ENCODE measurements around the gene COL6A2. TPM values are rescaled to one million over a fixed set of nuclear protein-coding genes. Genes with fewer than 3 reads are reported as not detected.
"Not testable (repeated sequence)": the region's sequence is repeated elsewhere in the genome, so short reads cannot be mapped to it uniquely, and the experiment has no call there.

Gene COL6A2
- total RNA-seq, 1 experiment from 2014 or later = 163 TPM

GRCh38 chr21:46060596-46061061, 37.3 kb upstream of the COL6A2 start:
- peak; percentile 96 for DNase-seq (ENCODE audit: low spot score)

- no peak for DNase-seq (ENCODE audit: low spot score)
Measured at GRCh38 chr21:46061063-46061462, 36.8 kb upstream of the COL6A2 start.

- no peak for DNase-seq (ENCODE audit: low spot score)
Measured at GRCh38 chr21:46061518-46061917, 36.4 kb upstream of the COL6A2 start.

GRCh38 chr21:46061950-46062349, 36.0 kb upstream of the COL6A2 start:
- DNase-seq (ENCODE audit: low spot score) = no peak

GRCh38 chr21:46062471-46063211, 35.3 kb upstream of the COL6A2 start:
- DNase-seq (ENCODE audit: low spot score) = no peak

- no peak for DNase-seq (ENCODE audit: low spot score)
Measured at GRCh38 chr21:46063227-46063626, 34.7 kb upstream of the COL6A2 start.

GRCh38 chr21:46063734-46064680, 33.9 kb upstream of the COL6A2 start:
- no peak for DNase-seq (ENCODE audit: low spot score)

- DNase-seq (ENCODE audit: low spot score) = no peak
Measured at GRCh38 chr21:46064870-46065214, 33.1 kb upstream of the COL6A2 start.

GRCh38 chr21:46065215-46065913, 32.5 kb upstream of the COL6A2 start:
- no peak for DNase-seq (ENCODE audit: low spot score)

- no peak for DNase-seq (ENCODE audit: low spot score)
Measured at GRCh38 chr21:46065914-46066551, 31.9 kb upstream of the COL6A2 start.

- no peak for DNase-seq (ENCODE audit: low spot score)
Measured at GRCh38 chr21:46066591-46067331, 31.2 kb upstream of the COL6A2 start.

- no peak for DNase-seq (ENCODE audit: low spot score)
Measured at GRCh38 chr21:46067505-46068201, 30.3 kb upstream of the COL6A2 start.

GRCh38 chr21:46068516-46069079, 29.3 kb upstream of the COL6A2 start:
- DNase-seq (ENCODE audit: low spot score) = no peak

GRCh38 chr21:46069166-46069565, 28.7 kb upstream of the COL6A2 start:
- no peak for DNase-seq (ENCODE audit: low spot score)

- DNase-seq (ENCODE audit: low spot score) = no peak
Measured at GRCh38 chr21:46069719-46070279, 28.1 kb upstream of the COL6A2 start.

- DNase-seq (ENCODE audit: low spot score) = no peak
Measured at GRCh38 chr21:46071082-46071481, 26.8 kb upstream of the COL6A2 start.

- not testable (repeated sequence) for DNase-seq (ENCODE audit: low spot score)
Measured at GRCh38 chr21:46076724-46077123, 21.2 kb upstream of the COL6A2 start.

GRCh38 chr21:46077674-46078101, 20.2 kb upstream of the COL6A2 start:
- no peak for DNase-seq (ENCODE audit: low spot score)

- no peak for DNase-seq (ENCODE audit: low spot score)
Measured at GRCh38 chr21:46078322-46078977, 19.5 kb upstream of the COL6A2 start.

All from A172 (cell line).